OCI-LY7 (cell line): ENCODE results near the gene AP1S1. TPM values are rescaled to one million over a fixed set of nuclear protein-coding genes. Genes with fewer than 3 reads are reported as not detected.

Experiments
- BruUV-seq: library from RNA; stranded (reverse); fragments of 400-500 nt; replicated peaks from 2 replicates; lab custom pipeline; 2021; lab: Mats Ljungman, UMichigan
- CTCF ChIA-PET: fragments of 300-600 bp; sonication (Branson Sonifier 250); formaldehyde crosslinking; loops from one replicate; lab custom pipeline; 2022; ENCODE audit warnings: antibody characterized with exemption; ENCODE audit not compliant: unreplicated experiment; lab: Charles Lee
- POLR2A ChIA-PET: fragments of 300-600 bp; sonication (Branson Sonifier 250); formaldehyde crosslinking; loops from one replicate; lab custom pipeline; 2022; ENCODE audit warnings: antibody characterized with exemption; lab: Charles Lee
- DNase-seq: peaks from one replicate; pipeline ENCODE4 v3.0.0-alpha.2; 2015; ENCODE audit warnings: low spot score
- H2AFZ ChIP-seq: fragments of 200-600 bp; sonication (generic), shearing (Covaris generic); 2 replicates; pipeline ENCODE4 v1.6.1; 2014; ENCODE audit warnings: mild to moderate bottlenecking, antibody characterized with exemption, low read length, moderate library complexity
- H3K27ac ChIP-seq: fragments of 200-600 bp; sonication (generic); 2 replicates; pipeline ENCODE4 v1.5.1; 2014; ENCODE audit warnings: mixed run types, low read depth, mild to moderate bottlenecking, moderate library complexity, low read length, inconsistent platforms; ENCODE audit not compliant: poor library complexity, severe bottlenecking
- H3K36me3 ChIP-seq: fragments of 200-600 bp; sonication (generic); 2 replicates; pipeline ENCODE4 v1.6.1; 2014; ENCODE audit warnings: mild to moderate bottlenecking, antibody characterized with exemption, low read length, moderate library complexity, mixed read lengths; ENCODE audit not compliant: insufficient read depth
- H3K4me1 ChIP-seq: fragments of 200-600 bp; sonication (generic); 2 replicates; pipeline ENCODE4 v1.5.1; 2014; ENCODE audit warnings: mild to moderate bottlenecking, low read length; ENCODE audit not compliant: insufficient read depth, poor library complexity, severe bottlenecking
- H3K4me2 ChIP-seq: fragments of 200-600 bp; sonication (generic); 2 replicates; pipeline ENCODE4 v1.6.1; 2014; ENCODE audit warnings: mild to moderate bottlenecking, low read length
- H3K4me3 ChIP-seq: fragments of 200-600 bp; sonication (generic); 2 replicates; pipeline ENCODE4 v1.5.1; 2014; ENCODE audit warnings: mild to moderate bottlenecking, low read depth, low read length; ENCODE audit not compliant: poor library complexity, severe bottlenecking
- H3K79me2 ChIP-seq: fragments of 200-600 bp; sonication (generic); 2 replicates; pipeline ENCODE4 v1.6.1; 2016; ENCODE audit warnings: low read depth, mild to moderate bottlenecking, low read length, moderate library complexity, mixed read lengths; ENCODE audit not compliant: insufficient read depth
- H3K9me2 ChIP-seq: fragments of 200-600 bp; sonication (generic); 2 replicates; pipeline ENCODE4 v1.6.1; 2016; ENCODE audit warnings: mild to moderate bottlenecking, low read length, mixed read lengths; ENCODE audit not compliant: insufficient read depth
- H3K9me3 ChIP-seq: fragments of 200-600 bp; sonication (generic); 2 replicates; pipeline ENCODE4 v1.6.1; 2014; ENCODE audit warnings: mild to moderate bottlenecking, mixed run types, low read length, mixed read lengths
- H4K20me1 ChIP-seq: fragments of 200-600 bp; sonication (generic); 2 replicates; pipeline ENCODE4 v1.6.1; 2014; ENCODE audit warnings: mild to moderate bottlenecking, antibody characterized with exemption, low read length, moderate library complexity, mixed read lengths; ENCODE audit not compliant: insufficient read depth
- CTCF ChIP-seq: fragments of 200-600 bp; sonication (generic); conservative IDR thresholded peaks from 2 replicates; pipeline ENCODE4 v1.5.1; 2014; ENCODE audit warnings: mild to moderate bottlenecking, antibody characterized with exemption, low read length, moderate library complexity, mixed read lengths
- EZH2phosphoT487 ChIP-seq: fragments of 200-600 bp; sonication (generic); IDR thresholded peaks from 2 replicates; pipeline ENCODE4 v1.6.1; 2018; ENCODE audit warnings: low read depth, borderline replicate concordance, mild to moderate bottlenecking, mixed run types, antibody characterized with exemption, low read length, moderate library complexity, mixed read lengths
- intact Hi-C: fragments of 100-400 bp; cut with micrococcal nuclease; formaldehyde crosslinking; loops from one replicate; pipeline ENCODE4 v1.10.0; 2022; ENCODE audit not compliant: unreplicated experiment
- total RNA-seq, 2 experiments: library from RNA; depleted of rRNA in 1 of 2; stranded (reverse); fragments of >200 nt in 1 of 2; shearing (Covaris generic) in 1 of 2; gene quantifications; 2 replicates each; pipeline ENCODE4 v1.2.3, GENCODE V29; 2014 to 2022

The AP1S1 gene
- total RNA-seq, 2 experiments from 2014 or later = 57.9 to 67.3 TPM

DNA sequence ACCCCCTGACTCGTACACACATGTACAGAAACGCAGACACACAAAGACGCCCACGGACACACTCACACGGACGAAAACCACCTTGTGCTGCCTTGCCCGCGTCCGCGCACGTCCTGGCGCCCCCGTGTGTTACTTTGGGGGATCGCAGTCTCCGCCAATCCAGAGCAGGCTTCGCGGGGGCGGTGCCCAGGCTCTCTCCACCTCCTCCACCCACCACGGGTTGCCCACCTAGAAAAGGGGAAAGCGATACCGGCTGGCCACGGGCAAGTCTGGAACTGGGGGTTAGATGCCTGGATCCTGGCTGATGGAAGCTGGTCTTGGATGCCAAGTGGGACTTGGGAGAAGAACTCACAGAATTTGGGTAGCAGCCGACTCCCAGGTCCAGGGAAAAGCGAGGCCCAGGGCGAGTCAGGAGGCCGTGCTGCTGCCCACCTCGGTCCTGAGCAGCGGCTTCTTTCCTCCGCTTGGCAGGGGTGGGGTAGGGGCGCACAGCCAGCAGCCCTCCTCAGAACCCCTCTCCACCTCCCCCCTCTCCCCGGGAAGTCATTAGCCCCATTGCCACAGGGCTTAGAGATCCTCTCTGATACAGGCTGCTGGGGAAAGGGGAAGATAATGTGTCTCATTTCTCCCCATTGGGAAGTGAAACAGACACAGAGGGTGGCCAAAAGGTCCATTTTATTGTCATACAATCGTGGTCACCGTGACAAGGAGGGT lies 15.7 kb downstream of the AP1S1 start:
- intact Hi-C loops = loop anchor here (1.0 kb wide), 1 partner anchor 26 kb away; no protein-coding TSS in a partner anchor
- Histone ChIP-seq H3K4me1 (peaks cover 26% of the 10 kb centered on the region), H3K27ac (no peak overlapping the region), H3K4me2 (peak overlapping the region; percentile 53), H3K4me3 (no peak overlapping the region), H2AFZ (0 out of 2 replicates have a peak overlapping the region, but pooled peaks have one; percentile 31), H4K20me1 (no peaks in the 10 kb centered on the region), H3K9me2 (no peaks in the 10 kb centered on the region), H3K36me3 (no peaks in the 10 kb centered on the region), H3K79me2 (no peaks in the 10 kb centered on the region), H3K9me3 (no peaks in the 10 kb centered on the region)
- no TSS peak for BruUV-seq
- no peak for TF ChIP-seq EZH2phosphoT487
- TF ChIP-seq CTCF = peak; percentile 91
- CTCF ChIA-PET = no interaction called here
- POLR2A ChIA-PET = interaction anchor here (0.5 to 0.6 kb wide), 2 partner anchors 13 to 339 kb away, joined by 4 to 6 read pairs; no protein-coding TSS in a partner anchor
- peak; percentile 69 for DNase-seq

DNA sequence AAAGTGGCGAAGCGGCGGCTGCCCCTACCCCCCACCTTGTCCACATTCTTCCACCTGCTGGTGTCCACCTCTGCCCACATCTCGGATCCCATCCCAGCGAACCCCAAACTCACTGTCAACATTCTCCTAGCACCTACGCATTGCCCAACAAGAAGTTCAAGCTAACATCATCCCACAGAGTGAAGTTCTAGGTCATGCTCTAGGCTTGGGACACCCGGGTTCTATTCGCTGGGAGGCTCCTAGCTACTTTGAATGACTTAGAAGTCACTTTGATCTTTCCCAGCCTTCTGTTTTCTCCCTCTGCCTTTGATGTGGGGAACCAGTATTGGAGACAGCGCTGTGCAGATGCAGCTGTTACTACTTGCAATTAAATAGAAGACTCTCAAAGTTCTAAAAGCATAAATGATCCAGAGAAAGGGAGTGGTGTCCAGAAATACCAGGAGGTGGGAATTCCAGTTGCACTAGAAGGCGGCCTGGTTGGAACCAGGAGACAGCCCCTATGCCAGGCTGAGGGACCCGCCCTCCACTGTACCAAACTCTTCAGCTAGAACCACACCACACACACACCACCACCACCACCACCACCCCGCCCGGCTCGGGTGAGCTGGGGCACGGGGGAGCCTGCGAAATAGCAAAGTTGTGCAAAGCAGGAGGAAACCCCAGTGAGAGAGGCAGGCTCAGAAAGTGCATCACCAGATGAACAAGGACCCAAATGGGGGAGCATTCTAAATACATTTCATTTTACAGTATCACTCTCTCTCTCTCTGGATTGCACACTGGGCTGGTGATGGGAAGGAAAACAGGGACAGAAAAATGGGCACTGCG lies 16.6 kb downstream of the AP1S1 start:
- Histone ChIP-seq H3K9me2 (no peaks in the 10 kb centered on the region), H3K36me3 (no peaks in the 10 kb centered on the region), H2AFZ (no peak overlapping the region), H3K4me3 (no peak overlapping the region), H4K20me1 (no peaks in the 10 kb centered on the region), H3K4me1 (peaks cover 26% of the 10 kb centered on the region), H3K4me2 (no peak overlapping the region), H3K27ac (no peak overlapping the region), H3K79me2 (no peaks in the 10 kb centered on the region), H3K9me3 (no peaks in the 10 kb centered on the region)
- TF ChIP-seq CTCF (no peak), EZH2phosphoT487 (no peak)
- ChIA-PET CTCF (no interaction called here), POLR2A (interaction anchor here (0.5 to 0.6 kb wide), 2 partner anchors 12 to 338 kb away, joined by 4 to 6 read pairs; no protein-coding TSS in a partner anchor)
- no TSS peak for BruUV-seq
- no peak for DNase-seq
- intact Hi-C loops = no loop called here
